Liver (tissue), 2 donors: ENCODE measurements around the gene CYP3A4.

Source experiments
- CTCF ChIP-seq: fragments of 150-350 bp; IDR thresholded peaks from 2 replicates; pipeline ENCODE4 v1.5.1; 2017; ENCODE audit warnings: improper control_type of control experiment, low read depth, low read length; ENCODE audit not compliant: missing input control
- REST ChIP-seq: IDR thresholded peaks from 2 replicates; pipeline ENCODE4 v1.6.1; 2016; ENCODE audit warnings: antibody characterized with exemption, mild to moderate bottlenecking
- donor health status: healthy.

DNA sequence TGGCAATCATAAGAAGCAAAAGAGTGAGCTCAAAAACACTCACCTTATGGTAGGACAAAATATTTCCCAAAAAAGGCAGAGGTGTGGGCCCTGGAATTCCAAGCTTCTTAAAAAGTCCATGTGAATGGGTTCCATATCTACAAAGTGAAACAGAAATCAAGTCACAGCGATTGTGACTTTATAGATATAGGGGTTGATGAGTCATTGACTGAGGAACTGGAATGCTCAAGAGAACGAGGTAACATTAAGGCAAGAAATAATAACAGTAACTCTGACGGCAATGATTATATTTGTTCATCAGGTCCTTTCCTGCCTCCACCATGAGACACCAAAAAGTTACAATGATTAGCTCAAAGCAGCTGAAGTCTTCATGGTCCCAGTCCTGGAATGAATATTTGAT is 4.0 kb downstream of the CYP3A4 start:
- TF ChIP-seq REST (no peak), CTCF (no peak)
